ENCODE measurements around the gene B3GALT5.

B3GALT5 gene

DNA sequence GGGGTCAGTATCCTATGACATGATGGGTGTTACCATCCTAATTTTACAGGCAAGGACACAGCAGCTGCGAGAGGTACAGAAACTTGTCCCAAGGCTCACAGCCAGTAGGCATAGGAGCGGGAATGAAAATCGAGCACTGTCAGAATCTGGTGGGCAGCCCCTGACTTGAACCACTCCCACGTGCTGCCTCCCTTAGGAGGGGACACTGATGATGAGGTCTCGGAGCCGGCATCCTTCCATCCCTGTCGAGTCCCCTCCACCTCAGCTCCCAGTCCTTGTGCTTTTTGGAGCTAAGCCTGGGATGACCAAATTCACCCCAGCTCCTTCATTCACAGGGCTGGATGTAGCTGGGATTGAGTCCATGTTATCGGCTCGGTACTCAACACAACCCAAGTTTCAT, 49.0 kb downstream of the B3GALT5 start:
- TF ChIP-seq, protein P1, sequence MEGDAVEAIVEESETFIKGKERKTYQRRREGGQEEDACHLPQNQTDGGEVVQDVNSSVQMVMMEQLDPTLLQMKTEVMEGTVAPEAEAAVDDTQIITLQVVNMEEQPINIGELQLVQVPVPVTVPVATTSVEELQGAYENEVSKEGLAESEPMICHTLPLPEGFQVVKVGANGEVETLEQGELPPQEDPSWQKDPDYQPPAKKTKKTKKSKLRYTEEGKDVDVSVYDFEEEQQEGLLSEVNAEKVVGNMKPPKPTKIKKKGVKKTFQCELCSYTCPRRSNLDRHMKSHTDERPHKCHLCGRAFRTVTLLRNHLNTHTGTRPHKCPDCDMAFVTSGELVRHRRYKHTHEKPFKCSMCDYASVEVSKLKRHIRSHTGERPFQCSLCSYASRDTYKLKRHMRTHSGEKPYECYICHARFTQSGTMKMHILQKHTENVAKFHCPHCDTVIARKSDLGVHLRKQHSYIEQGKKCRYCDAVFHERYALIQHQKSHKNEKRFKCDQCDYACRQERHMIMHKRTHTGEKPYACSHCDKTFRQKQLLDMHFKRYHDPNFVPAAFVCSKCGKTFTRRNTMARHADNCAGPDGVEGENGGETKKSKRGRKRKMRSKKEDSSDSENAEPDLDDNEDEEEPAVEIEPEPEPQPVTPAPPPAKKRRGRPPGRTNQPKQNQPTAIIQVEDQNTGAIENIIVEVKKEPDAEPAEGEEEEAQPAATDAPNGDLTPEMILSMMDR (IDR thresholded peaks at IDR 0.05; ENCODE audit: low read depth, low read length), result no peak
- no peak overlapping the region for H3K4me3 ChIP-seq (ENCODE audit: low read depth, low read length)

DNA sequence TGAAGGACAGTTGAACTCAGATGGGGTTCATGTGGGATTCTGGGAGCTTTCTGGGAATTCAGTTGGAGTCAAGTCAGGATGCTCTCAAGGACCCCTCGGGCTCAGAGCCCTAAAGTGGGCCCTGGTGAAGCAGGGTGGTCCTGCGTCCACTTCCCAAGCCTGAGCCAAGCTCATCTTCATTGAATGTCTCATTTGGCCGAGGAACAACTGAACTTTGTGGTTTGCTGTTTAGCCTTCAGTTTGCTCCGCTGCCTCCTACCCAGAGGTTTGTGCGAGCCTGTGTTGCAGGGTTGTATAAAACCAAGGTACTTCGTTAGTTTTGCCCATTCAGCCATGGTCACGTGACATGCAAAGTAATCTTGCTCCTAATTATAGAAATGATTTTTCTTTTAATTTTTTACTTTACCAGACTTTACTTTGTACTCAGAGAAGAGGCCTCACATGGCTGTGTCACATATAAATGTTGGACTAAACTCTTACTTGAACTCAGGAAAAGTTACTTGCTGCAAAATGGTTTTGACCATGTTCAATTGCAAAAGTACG, 49.7 kb downstream of the B3GALT5 start:
- no peak overlapping the region for H3K4me3 ChIP-seq (ENCODE audit: low read depth, low read length)
- TF ChIP-seq, protein P1 (IDR thresholded peaks at IDR 0.05; ENCODE audit: low read depth, low read length), result no peak

DNA sequence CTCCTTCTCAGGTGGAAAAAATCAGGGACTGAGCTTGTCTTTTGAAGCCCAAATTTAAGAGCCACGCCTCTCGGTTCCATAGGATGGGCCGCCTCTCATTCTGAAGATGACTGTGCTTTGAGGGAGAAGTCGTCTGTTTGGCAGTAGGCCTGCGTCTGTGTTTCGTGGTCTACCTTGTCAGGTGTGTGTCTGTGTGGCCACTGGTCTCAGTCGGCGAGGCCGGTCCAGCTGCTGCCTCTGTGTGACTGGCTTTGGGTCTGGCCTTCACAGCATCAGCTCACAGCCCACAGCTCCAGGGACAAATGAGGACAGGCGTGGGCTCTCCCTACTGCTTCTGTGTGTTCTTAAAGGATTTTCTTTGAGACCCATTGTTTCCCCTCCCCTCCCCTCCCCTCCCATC, 50.3 kb downstream of the B3GALT5 start:
- H3K4me3 ChIP-seq (ENCODE audit: low read depth, low read length), result no peak overlapping the region
- TF ChIP-seq, protein P1 (IDR thresholded peaks at IDR 0.05; ENCODE audit: low read depth, low read length), result no peak

DNA sequence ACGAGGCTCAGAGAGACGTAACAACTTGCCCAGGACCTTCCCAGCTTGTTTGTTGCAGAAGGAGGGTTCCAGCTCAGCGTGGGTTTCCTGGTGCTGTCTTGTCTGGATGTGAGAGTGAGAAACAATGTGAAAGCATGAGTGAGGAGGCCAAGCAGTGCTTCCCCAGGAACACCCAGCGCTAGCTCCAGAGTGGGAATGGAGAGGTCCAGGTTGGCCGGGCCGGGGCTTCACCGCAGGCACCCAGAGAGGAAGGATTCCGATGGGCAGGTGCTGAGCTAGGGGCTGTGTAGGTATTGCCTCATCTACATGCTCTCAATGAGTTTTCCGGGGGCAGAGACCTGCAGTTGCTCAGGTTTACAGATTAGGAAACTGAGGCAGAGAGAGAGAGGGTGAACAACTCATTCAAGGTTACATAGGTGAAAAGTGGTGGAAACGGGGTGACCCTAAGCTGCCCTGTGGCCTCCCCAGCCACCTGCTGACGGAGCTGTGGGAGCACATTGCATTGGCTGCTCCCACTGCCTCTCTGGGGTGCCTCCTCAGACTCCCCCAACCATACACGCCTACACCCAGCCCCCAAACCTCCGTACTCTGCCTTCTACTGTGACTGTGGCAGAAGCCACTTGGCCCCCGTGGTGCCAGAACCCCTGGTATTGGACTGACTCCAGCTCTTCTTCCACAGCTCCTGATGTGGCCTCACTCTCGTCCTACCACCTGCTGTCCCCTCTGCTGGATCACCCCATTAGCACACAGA, 51.2 kb downstream of the B3GALT5 start:
- TF ChIP-seq, protein P1 (IDR thresholded peaks at IDR 0.05; ENCODE audit: low read depth, low read length), result no peak
- no peak overlapping the region for H3K4me3 ChIP-seq (ENCODE audit: low read depth, low read length)

DNA sequence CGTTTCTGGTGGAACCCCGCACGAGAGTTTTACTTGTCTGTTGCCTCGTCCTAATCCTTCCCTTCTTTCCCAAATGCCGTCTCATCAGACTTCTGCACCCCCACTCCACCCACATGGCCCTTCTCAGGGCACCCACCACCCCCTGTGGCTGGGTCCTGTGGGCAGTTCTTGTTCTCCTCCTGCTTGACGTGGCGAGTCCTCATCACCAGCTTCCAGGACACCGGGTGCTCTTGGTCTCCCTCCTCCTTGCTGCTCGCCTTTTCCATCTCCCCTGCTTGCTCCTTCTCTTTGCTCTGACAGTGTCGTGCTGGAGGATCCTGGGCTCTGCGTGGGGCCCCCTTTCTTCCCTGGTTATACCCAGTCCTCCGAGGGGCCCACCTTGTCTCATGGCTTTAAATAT, 51.8 kb downstream of the B3GALT5 start:
- TF ChIP-seq, protein P1 (IDR thresholded peaks at IDR 0.05; ENCODE audit: low read depth, low read length), result no peak
- H3K4me3 ChIP-seq (ENCODE audit: low read depth, low read length), result no peak overlapping the region

DNA sequence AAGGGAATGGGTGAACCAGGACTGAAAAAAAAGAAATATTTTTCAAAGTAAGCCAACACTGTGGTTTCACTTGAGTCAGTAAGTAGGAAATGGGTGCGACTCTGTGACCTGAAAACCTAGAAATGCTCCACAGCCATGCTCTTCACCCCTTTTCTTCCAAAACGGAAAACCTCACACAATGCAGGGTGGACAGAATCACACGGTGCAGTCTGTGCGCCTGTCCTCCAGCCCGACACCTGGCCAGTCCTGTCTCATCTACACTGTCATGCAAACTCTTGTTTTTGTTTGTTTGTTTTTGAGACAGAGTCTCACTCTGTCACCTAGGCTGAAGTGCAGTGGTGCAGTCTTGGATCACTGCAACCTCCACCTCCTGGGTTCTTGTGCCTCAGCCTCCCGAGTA, 53.3 kb downstream of the B3GALT5 start:
- H3K4me3 ChIP-seq (ENCODE audit: low read depth, low read length), result no peak overlapping the region
- TF ChIP-seq, protein P1 (IDR thresholded peaks at IDR 0.05; ENCODE audit: low read depth, low read length), result no peak

DNA sequence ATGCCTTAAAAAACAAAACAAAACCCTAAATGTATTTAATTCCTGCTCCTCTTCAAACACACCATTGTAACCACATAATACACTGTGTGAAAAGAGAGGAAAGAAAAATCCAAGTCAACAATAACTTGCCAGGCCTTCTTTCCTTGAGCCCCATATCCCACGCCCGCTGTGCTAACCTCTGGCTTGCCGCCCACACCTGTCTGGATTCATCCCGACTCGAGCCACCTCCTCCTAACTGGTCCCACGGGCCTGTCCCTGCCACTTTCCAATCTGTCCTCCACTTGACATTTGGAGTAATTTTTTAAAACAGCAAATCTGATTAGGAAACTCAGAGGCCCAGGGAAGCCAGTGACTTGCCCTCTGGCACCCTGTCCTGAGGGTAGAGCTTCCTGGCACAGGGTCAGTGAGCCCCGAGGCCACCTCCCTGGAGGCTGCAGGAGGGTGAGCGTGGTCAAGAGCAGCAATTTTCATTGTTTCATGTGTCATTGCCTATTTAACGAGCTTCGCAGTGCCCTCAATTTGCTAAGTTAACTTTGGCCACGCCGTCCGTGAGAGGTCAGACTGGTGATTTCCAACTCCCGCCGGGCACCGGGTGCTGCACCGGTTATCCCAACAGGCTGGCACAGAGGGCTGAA, 54.1 kb downstream of the B3GALT5 start:
- H3K4me3 ChIP-seq (ENCODE audit: low read depth, low read length), result no peak overlapping the region
- TF ChIP-seq, protein P1 (IDR thresholded peaks at IDR 0.05; ENCODE audit: low read depth, low read length), result no peak
